HUES6 (cell line): ENCODE measurements around the gene QKI.

Source experiments
- H3K27ac ChIP-seq: 2 replicates; pipeline ENCODE4 v1.7.0; 2013; ENCODE audit warnings: low read depth, mild to moderate bottlenecking, low read length, inconsistent platforms
- H3K27me3 ChIP-seq: 2 replicates; pipeline ENCODE4 v1.6.1; 2013; ENCODE audit warnings: low read length; ENCODE audit not compliant: control insufficient read depth, insufficient read depth
- H3K36me3 ChIP-seq: 2 replicates; pipeline ENCODE4 v1.6.1; 2013; ENCODE audit warnings: low read length; ENCODE audit not compliant: control insufficient read depth, insufficient read depth
- H3K4me1 ChIP-seq: 2 replicates; pipeline ENCODE4 v1.6.1; 2013; ENCODE audit warnings: low read length; ENCODE audit not compliant: control insufficient read depth, insufficient read depth
- H3K4me3 ChIP-seq: 2 replicates; pipeline ENCODE4 v1.5.1; 2013; ENCODE audit warnings: low read depth, low read length
- H3K9ac ChIP-seq: one replicate; pipeline ENCODE4 v1.6.1; 2013; ENCODE audit warnings: mild to moderate bottlenecking, low read length
- H3K9me3 ChIP-seq: 2 replicates; pipeline ENCODE4 v1.6.1; 2013; ENCODE audit warnings: low read depth, low read length; ENCODE audit not compliant: control insufficient read depth, insufficient read depth

The QKI gene

DNA sequence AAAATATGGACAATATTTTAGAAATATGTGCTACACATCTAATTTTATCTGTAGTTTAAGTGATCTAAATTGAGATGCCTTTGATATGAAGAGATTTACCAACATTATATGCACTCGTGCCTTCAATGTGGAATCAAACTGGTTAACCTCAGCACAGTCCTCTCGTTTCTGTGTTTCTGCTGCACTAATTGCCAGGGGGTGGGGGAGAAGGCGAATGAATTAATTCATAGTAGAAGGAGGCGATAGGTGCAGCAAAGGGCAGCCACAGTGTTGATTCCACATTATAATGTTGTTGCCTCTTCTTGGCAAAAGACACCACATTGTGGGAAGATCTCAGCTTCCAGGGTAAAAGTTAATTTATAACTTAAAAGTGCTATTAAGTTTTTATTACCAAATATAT is 161.6 kb downstream of the QKI start:
- Histone ChIP-seq H3K27ac (no peak overlapping the region), H3K4me1 (peaks cover 56% of the 10 kb centered on the region), H3K36me3 (peaks cover 3% of the 10 kb centered on the region; the same call in 1 of the 2 replicates), H3K9ac (no peak overlapping the region), H3K9me3 (no peaks in the 10 kb centered on the region), H3K4me3 (no peak overlapping the region), H3K27me3 (no peaks in the 10 kb centered on the region)

GRCh38 chr6:163577404-163577803 is 162.9 kb downstream of the QKI start:
- Histone ChIP-seq H3K9ac (no peak overlapping the region), H3K4me1 (peaks cover 48% of the 10 kb centered on the region), H3K4me3 (no peak overlapping the region), H3K9me3 (no peaks in the 10 kb centered on the region), H3K27me3 (no peaks in the 10 kb centered on the region), H3K27ac (no peak overlapping the region), H3K36me3 (peaks cover 3% of the 10 kb centered on the region; the same call in 1 of the 2 replicates)

DNA sequence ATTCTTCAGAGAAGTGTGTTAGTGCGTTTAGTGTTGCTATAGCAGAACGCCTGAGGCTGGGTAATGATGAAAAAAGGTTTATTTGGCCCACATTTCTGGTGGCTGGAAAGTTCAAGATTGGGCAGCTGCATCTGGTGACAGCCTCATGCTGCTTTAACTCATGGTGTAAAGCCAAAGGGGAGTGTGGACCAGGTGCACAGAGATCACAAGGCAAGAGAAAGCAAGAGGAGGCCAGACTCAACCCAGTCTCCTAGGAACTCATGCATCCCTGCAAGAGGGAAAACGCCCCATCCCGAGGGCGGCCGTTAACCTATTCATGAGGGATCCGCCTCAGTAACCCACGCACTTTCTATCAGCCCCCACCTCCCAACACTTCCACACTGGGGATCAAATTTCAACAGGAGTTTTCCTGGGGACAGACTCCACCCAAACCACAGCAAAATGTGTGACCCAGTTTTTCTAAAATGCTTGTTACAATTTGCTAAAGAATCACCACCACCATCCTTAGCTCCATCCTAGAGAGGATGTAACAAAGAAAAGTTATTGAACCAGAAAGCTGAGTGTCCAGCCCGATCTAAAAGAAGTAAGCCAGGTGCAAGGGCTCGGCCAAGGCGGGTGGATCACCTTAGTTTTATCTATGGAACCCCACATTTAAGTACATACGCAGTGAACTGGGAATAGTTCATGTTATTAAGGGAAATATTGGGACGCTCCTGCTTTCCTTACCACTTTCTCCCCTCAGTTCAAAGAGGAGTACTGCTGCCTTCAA is 164.8 kb downstream of the QKI start:
- H3K4me1 ChIP-seq, result peaks cover 31% of the 10 kb centered on the region
- no peak overlapping the region for H3K4me3 ChIP-seq
- no peaks in the 10 kb centered on the region for H3K9me3 ChIP-seq
- no peak overlapping the region for H3K27ac ChIP-seq
- H3K27me3 ChIP-seq, result no peaks in the 10 kb centered on the region
- peaks cover 3% of the 10 kb centered on the region; the same call in 1 of the 2 replicates for H3K36me3 ChIP-seq
- H3K9ac ChIP-seq, result no peak overlapping the region

DNA sequence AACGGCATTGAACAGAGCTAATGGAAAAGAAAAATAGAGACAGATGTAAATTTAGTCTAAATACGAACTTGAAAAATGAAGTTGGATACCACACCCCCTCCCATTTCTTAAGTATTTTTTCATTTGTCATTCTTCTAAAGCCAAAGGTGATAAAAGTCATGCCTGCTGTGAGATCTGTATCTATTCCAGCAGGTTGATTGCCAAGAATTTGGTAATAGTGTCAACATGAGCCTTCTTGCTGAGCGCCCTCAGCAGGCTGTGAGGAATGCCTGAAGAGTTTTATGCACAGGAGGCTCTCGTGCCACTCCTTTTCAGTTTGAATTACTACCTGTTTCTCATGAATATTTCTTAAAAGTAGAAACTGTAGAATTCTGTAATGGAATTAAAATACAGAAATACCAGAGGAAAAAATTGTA is 165.4 kb downstream of the QKI start:
- no peak overlapping the region for H3K27ac ChIP-seq
- H3K9me3 ChIP-seq, result no peaks in the 10 kb centered on the region
- H3K27me3 ChIP-seq, result no peaks in the 10 kb centered on the region
- H3K9ac ChIP-seq, result no peak overlapping the region
- peaks cover 29% of the 10 kb centered on the region for H3K4me1 ChIP-seq
- peaks cover 1% of the 10 kb centered on the region; the same call in 1 of the 2 replicates for H3K36me3 ChIP-seq
- no peak overlapping the region for H3K4me3 ChIP-seq

GRCh38 chr6:163580311-163581030 is 166.0 kb downstream of the QKI start:
- H3K4me3 ChIP-seq, result no peak overlapping the region
- H3K27me3 ChIP-seq, result no peaks in the 10 kb centered on the region
- H3K27ac ChIP-seq, result no peak overlapping the region
- H3K9ac ChIP-seq, result no peak overlapping the region
- H3K9me3 ChIP-seq, result no peaks in the 10 kb centered on the region
- peaks cover 29% of the 10 kb centered on the region for H3K4me1 ChIP-seq
- no peaks in the 10 kb centered on the region for H3K36me3 ChIP-seq

GRCh38 chr6:163583558-163583957 is 169.0 kb downstream of the QKI start:
- Histone ChIP-seq H3K36me3 (no peaks in the 10 kb centered on the region), H3K9me3 (no peaks in the 10 kb centered on the region), H3K4me1 (peaks cover 17% of the 10 kb centered on the region), H3K4me3 (no peak overlapping the region), H3K9ac (no peak overlapping the region), H3K27me3 (no peaks in the 10 kb centered on the region), H3K27ac (no peak overlapping the region)

GRCh38 chr6:163585932-163586437 is 171.5 kb downstream of the QKI start:
- Histone ChIP-seq H3K36me3 (no peaks in the 10 kb centered on the region), H3K4me3 (no peak overlapping the region), H3K9ac (no peak overlapping the region), H3K9me3 (peaks cover 9% of the 10 kb centered on the region; the same call in 1 of the 2 replicates), H3K27me3 (no peaks in the 10 kb centered on the region), H3K27ac (no peak overlapping the region), H3K4me1 (no peaks in the 10 kb centered on the region)

- no peaks in the 10 kb centered on the region for H3K27me3 ChIP-seq
- H3K4me1 ChIP-seq, result no peaks in the 10 kb centered on the region
- no peak overlapping the region for H3K4me3 ChIP-seq
- H3K9me3 ChIP-seq, result peaks cover 12% of the 10 kb centered on the region; the same call in 1 of the 2 replicates
- H3K36me3 ChIP-seq, result no peaks in the 10 kb centered on the region
- H3K9ac ChIP-seq, result no peak overlapping the region
- no peak overlapping the region for H3K27ac ChIP-seq
Observed at GRCh38 chr6:163586888-163587287, 172.4 kb downstream of the QKI start.

DNA sequence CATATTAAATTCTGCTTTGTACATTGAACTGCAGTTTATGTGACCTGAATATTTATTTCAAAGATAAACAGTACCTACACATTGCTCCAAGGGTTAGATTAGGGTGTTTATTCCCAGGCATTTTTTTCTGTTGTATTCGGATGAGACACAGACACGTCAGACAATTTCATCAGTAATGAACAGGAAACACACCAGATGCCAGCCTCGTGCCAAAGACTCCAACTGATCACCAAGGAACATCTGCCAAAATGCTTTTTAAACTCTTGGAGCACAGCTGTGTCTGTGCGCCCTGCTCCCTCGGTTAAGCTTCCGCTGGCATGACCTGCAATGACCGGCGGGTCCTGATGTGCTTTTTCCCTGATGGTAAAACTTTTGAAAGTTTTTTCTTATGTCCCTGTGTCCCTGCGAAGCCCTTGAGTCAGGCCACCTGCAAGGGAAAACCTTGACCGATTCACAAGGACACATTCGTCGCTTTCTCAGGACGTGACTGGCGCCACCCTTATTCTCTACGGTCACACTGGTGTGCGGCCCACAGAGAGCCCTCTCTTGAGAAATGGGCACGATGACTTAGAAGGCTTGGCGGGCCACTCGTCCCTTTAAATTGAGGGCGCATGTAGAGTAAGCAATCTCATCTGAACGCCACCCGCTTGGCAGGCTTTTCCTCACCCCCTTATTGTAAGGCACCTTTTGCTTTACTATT is 173.9 kb downstream of the QKI start:
- H3K4me3 ChIP-seq, result no peak overlapping the region
- H3K27ac ChIP-seq, result no peak overlapping the region
- H3K9ac ChIP-seq, result no peak overlapping the region
- no peaks in the 10 kb centered on the region for H3K36me3 ChIP-seq
- no peaks in the 10 kb centered on the region for H3K27me3 ChIP-seq
- H3K9me3 ChIP-seq, result peaks cover 26% of the 10 kb centered on the region; the same call in 1 of the 2 replicates
- no peaks in the 10 kb centered on the region for H3K4me1 ChIP-seq

DNA sequence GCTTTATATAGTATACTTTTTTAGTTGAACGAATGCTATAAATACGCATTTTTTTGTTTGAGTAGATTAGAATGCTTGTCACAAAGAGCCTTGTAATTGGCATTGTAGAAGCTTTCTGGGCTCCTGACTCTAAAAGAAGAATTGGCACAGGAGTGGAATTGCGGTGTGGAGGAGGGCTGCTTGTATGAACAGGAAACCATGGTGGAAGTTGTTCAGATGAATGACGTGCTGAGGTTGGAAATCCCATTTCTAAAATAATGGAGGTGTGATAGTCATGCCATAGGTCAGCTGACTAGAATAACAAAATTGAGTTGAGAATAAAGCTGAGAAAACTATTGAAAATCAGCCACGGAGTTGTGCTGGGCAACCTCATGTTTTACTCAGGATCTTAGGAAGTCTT is 174.9 kb downstream of the QKI start:
- no peak overlapping the region for H3K4me3 ChIP-seq
- no peaks in the 10 kb centered on the region for H3K27me3 ChIP-seq

More for the DNA sequence above, 174.9 kb downstream of the QKI start:
- H3K36me3 ChIP-seq, result no peaks in the 10 kb centered on the region
- H3K9me3 ChIP-seq, result peaks cover 26% of the 10 kb centered on the region; the same call in 1 of the 2 replicates
- no peak overlapping the region for H3K9ac ChIP-seq
- H3K27ac ChIP-seq, result no peak overlapping the region
- no peaks in the 10 kb centered on the region for H3K4me1 ChIP-seq
